Measurements from ENCODE around the gene ERGIC2.

- TF ChIP-seq CTCF (IDR thresholded peaks at IDR 0.05 in 4 of 5, conservative IDR thresholded peaks at IDR 0.05 in 1 of 5) (no peak), POLR2A (IDR thresholded peaks at IDR 0.05) (no peak)
Measured at GRCh38 chr12:29382251-29382650, 1.3 kb upstream of the ERGIC2 start.

Measured in gastrocnemius medialis (tissue), 4 donors.